Measurements from ENCODE around the gene PDPK1. TPM values are rescaled to one million over a fixed set of nuclear protein-coding genes. Genes with fewer than 3 reads are reported as not detected.

The PDPK1 gene
- total and polyA plus RNA-seq, 12 donors = 23.9 to 69.7 (median 41.0) TPM

- H3K4me1 ChIP-seq (replicated peaks in 1 of 2) = peaks cover 0 to 35% of the 10 kb centered on the region in 2 donors
- peaks cover 0 to 9% of the 10 kb centered on the region in 2 donors for H3K36me3 ChIP-seq (replicated peaks in 1 of 2)
- H3K27ac ChIP-seq = peak overlapping the region in 3 of 5 donors; percentile 17 to 37 (median 22)
- no peaks in the 10 kb centered on the region for H3K27me3 ChIP-seq
- no peaks in the 10 kb centered on the region for H3K9me3 ChIP-seq (replicated peaks in 1 of 3)
- TF ChIP-seq CTCF (IDR thresholded peaks at IDR 0.05) = peak; percentile 96 to 99 (median 98)
- no peak for TF ChIP-seq POLR2A (IDR thresholded peaks at IDR 0.05)
- 4 to 34% (median 20%) methylated on average over 3 to 23 of the region's 23 CpGs for WGBS, 4 donors
- intact Hi-C loops (cut with DNase I) = loop anchor here (5.0 to 10.0 kb wide), 2 partner anchors 76 to 159 kb away; partner anchors contain the start of genes ABCA3 (in 1 of the 2) and CCNF (in 1 of the 2)
- peak; percentile 80 to 94 (median 87) for DNase-seq
- H3K4me3 ChIP-seq = peak overlapping the region in 1 of 4 donors; percentile 24
These were observed 36.7 kb upstream of the PDPK1 start for GRCh38 chr16:2500918-2501750.

- peak overlapping the region in 1 of 5 donors; percentile 17 for H3K27ac ChIP-seq
These were observed 35.6 kb upstream of the PDPK1 start for GRCh38 chr16:2501946-2502895.

GRCh38 chr16:2505695-2506094 is 32.1 kb upstream of the PDPK1 start:
- TF ChIP-seq CTCF (IDR thresholded peaks at IDR 0.05) (no peak), POLR2A (IDR thresholded peaks at IDR 0.05) (no peak)
- H3K27ac ChIP-seq = no peak overlapping the region
- peaks cover 0 to 20% of the 10 kb centered on the region in 2 donors for H3K4me1 ChIP-seq (replicated peaks in 1 of 2)
- intact Hi-C loops (cut with DNase I) = loop anchor here in 1 of 2 donors (10.0 kb wide), 1 partner anchor 81 kb away; the partner anchor contains the start of gene CCNF
- H3K27me3 ChIP-seq = no peaks in the 10 kb centered on the region
- DNase-seq = no peak
- no peaks in the 10 kb centered on the region for H3K36me3 ChIP-seq (replicated peaks in 1 of 2)
- H3K9me3 ChIP-seq (replicated peaks in 1 of 3) = no peaks in the 10 kb centered on the region
- 83 to 91% (median 88%) methylated on average over 14 of the region's 14 CpGs for WGBS, 4 donors
- no peak overlapping the region for H3K4me3 ChIP-seq

More at GRCh38 chr16:2501946-2502895, 35.6 kb upstream of the PDPK1 start:
- intact Hi-C loops (cut with DNase I) = loop anchor here (5.0 to 10.0 kb wide), 2 partner anchors 77 to 160 kb away; partner anchors contain the start of genes ABCA3 (in 1 of the 2) and CCNF (in 1 of the 2)
- H3K4me1 ChIP-seq (replicated peaks in 1 of 2) = peaks cover 0 to 32% of the 10 kb centered on the region in 2 donors
- no peak overlapping the region for H3K4me3 ChIP-seq
- no peaks in the 10 kb centered on the region for H3K9me3 ChIP-seq (replicated peaks in 1 of 3)
- no peak for DNase-seq
- no peaks in the 10 kb centered on the region for H3K27me3 ChIP-seq
- WGBS, 4 donors = 68 to 77% (median 75%) methylated on average over 5 to 18 of the region's 18 CpGs
- H3K36me3 ChIP-seq (replicated peaks in 1 of 2) = peaks cover 0 to under 1% of the 10 kb centered on the region in 2 donors
- TF ChIP-seq POLR2A (IDR thresholded peaks at IDR 0.05) (no peak), CTCF (IDR thresholded peaks at IDR 0.05) (no peak)
